Parathyroid adenoma (tissue), 2 donors: ENCODE results near the gene BLCAP.

Experiments
- H2AFZ ChIP-seq: fragments of 300-600 bp; sonication (generic); one replicate; pipeline ENCODE4 v1.7.0; 2017; ENCODE audit warnings: antibody characterized with exemption, mild to moderate bottlenecking
- H3K27ac ChIP-seq: fragments of 300-600 bp; sonication (generic); one replicate; pipeline ENCODE4 v1.7.0; 2017
- H3K27me3 ChIP-seq: fragments of 300-600 bp; sonication (generic); one replicate; pipeline ENCODE4 v1.7.0; 2017; ENCODE audit warnings: low read length; ENCODE audit not compliant: control insufficient read depth, insufficient read depth
- H3K36me3 ChIP-seq: fragments of 300-600 bp; sonication (generic); one replicate; pipeline ENCODE4 v1.7.0; 2017; ENCODE audit warnings: low read length; ENCODE audit not compliant: control insufficient read depth, insufficient read depth
- H3K4me1 ChIP-seq: fragments of 300-600 bp; sonication (generic); one replicate; pipeline ENCODE4 v1.7.0; 2017; ENCODE audit warnings: control low read depth
- H3K4me2 ChIP-seq: fragments of 300-600 bp; sonication (generic); one replicate; pipeline ENCODE4 v1.7.0; 2017; ENCODE audit warnings: low read length
- H3K4me3 ChIP-seq: fragments of 300-600 bp; sonication (generic); one replicate; pipeline ENCODE4 v1.7.0; 2017; ENCODE audit warnings: low read depth, low read length
- H3K79me2 ChIP-seq: fragments of 300-600 bp; sonication (generic); one replicate; pipeline ENCODE4 v1.7.0; 2017; ENCODE audit warnings: control low read depth
- H3K9ac ChIP-seq: fragments of 300-600 bp; sonication (generic); one replicate; pipeline ENCODE4 v1.7.0; 2017; ENCODE audit warnings: mild to moderate bottlenecking
- H3K9me3 ChIP-seq: fragments of 300-600 bp; sonication (generic); one replicate; pipeline ENCODE4 v1.7.0; 2017; ENCODE audit warnings: low read length; ENCODE audit not compliant: control insufficient read depth
- TF ChIP-seq, protein P1 (sequence below): fragments of 300-600 bp; sonication (generic); IDR thresholded peaks from one replicate; pipeline ENCODE4 v1.7.0; 2017; ENCODE audit warnings: antibody characterized with exemption, mild to moderate bottlenecking
- donor health status: primary hyperparathyroidism.

Gene BLCAP

DNA sequence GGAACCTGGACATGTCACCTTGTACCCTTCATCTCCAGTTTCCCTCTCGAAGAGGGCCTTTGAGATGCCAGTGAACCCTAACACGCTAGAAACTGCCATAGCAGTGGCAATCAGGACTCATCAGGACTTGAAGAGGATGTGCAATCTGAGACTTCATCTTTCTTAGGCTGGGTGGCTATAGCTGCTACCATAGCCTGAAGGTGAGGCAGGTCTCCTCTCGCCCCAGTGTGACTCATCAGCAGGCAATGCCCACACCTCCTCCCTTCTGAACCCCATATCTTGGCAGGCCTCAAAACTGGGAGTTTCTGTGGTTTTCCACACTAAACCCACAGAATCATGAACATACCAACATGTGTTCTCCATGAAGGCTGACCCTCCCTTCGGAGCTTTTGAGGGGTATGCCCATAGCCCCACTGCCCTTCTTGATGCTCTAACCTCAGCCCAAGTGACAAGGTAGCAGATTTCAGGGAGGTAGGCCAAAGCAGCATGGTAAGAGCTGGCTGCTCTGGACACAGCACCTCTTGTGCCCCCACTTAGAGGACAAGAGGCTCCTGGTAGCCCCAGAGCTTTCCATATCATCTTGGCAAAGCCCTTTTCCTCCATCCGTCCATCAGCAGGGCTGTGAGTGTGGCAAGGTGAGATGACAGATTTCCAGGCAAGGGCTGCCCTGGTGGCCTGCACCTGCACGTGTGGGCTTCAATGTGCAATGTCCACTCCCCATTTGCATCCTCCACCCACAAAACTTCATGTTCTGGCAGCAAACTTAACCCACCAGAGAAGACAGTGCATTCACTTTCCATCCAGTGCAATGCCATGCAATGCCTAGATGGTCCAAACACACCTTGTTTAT, 2.6 kb downstream of the BLCAP start:
- Histone ChIP-seq H3K79me2 (peaks cover 62% of the 10 kb centered on the region), H3K4me2 (no peak overlapping the region), H3K9me3 (no peaks in the 10 kb centered on the region), H3K27me3 (no peaks in the 10 kb centered on the region), H3K27ac (no peak overlapping the region), H3K4me1 (peaks cover 18% of the 10 kb centered on the region), H3K9ac (no peak overlapping the region), H3K36me3 (no peaks in the 10 kb centered on the region), H2AFZ (no peak overlapping the region), H3K4me3 (no peak overlapping the region)
- TF ChIP-seq, protein P1, sequence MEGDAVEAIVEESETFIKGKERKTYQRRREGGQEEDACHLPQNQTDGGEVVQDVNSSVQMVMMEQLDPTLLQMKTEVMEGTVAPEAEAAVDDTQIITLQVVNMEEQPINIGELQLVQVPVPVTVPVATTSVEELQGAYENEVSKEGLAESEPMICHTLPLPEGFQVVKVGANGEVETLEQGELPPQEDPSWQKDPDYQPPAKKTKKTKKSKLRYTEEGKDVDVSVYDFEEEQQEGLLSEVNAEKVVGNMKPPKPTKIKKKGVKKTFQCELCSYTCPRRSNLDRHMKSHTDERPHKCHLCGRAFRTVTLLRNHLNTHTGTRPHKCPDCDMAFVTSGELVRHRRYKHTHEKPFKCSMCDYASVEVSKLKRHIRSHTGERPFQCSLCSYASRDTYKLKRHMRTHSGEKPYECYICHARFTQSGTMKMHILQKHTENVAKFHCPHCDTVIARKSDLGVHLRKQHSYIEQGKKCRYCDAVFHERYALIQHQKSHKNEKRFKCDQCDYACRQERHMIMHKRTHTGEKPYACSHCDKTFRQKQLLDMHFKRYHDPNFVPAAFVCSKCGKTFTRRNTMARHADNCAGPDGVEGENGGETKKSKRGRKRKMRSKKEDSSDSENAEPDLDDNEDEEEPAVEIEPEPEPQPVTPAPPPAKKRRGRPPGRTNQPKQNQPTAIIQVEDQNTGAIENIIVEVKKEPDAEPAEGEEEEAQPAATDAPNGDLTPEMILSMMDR = no peak

DNA sequence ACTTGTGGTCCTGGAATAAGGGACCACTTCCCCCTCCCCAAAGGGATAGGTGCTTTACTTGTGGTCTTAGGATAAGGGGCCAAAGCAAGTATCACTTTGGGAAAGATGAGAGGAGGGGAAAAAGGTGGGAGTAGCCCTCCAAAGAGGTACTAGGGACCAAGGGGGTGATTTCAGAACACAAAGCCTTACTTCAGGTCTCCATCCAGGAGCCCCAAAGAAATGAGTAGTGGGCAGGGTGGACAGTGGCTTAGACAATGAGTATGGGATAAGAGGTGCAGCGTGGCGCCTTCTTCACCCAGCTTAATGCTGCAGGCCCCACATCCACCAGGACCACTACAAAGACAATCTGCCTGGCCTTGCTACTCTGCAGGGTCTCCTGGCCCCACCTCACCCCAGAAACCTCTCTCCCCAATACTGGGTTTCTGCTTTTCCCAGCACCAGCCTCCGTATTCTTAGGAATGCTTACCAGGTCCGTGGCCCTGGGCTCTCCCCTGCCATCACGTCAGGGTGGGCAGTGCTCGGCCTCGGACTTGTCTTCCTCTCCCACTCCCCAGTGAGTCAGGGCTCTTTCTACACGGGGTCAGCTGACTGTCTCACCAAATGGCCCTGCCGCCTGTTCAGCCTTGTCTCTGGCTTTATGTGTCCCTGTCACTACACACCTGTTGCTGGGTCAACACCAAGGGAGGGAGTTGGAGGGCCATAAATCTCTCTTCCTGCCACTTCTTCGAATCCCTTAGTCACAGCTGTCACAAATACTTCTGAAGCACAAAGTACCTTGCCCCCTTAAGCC, 3.6 kb downstream of the BLCAP start:
- Histone ChIP-seq H3K4me3 (no peak overlapping the region), H3K79me2 (peaks cover 65% of the 10 kb centered on the region), H3K4me2 (no peak overlapping the region), H3K27ac (no peak overlapping the region), H3K4me1 (peaks cover 18% of the 10 kb centered on the region), H3K36me3 (no peaks in the 10 kb centered on the region), H3K9ac (no peak overlapping the region), H2AFZ (no peak overlapping the region), H3K27me3 (no peaks in the 10 kb centered on the region), H3K9me3 (no peaks in the 10 kb centered on the region)
- TF ChIP-seq, protein P1 = no peak

DNA sequence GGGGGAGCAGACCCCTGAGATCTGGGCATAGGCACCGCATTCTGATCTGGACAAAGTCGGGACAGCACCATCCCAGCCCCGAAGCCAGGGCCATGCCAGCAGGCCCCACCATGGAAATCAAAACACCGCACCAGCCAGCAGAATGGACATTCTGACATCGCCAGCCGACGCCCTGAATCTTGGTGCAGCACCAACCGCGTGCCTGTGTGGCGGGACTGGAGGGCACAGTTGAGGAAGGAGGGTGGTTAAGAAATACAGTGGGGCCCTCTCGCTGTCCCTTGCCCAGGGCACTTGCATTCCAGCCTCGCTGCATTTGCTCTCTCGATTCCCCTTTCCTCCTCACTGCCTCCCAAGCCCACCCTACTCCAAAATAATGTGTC, 4.7 kb downstream of the BLCAP start:
- Histone ChIP-seq H3K27me3 (no peaks in the 10 kb centered on the region), H3K4me1 (peaks cover 18% of the 10 kb centered on the region), H3K4me3 (no peak overlapping the region), H3K9me3 (no peaks in the 10 kb centered on the region), H3K36me3 (no peaks in the 10 kb centered on the region), H2AFZ (no peak overlapping the region), H3K4me2 (no peak overlapping the region), H3K79me2 (peaks cover 69% of the 10 kb centered on the region), H3K27ac (no peak overlapping the region), H3K9ac (no peak overlapping the region)
- TF ChIP-seq, protein P1 = no peak

DNA sequence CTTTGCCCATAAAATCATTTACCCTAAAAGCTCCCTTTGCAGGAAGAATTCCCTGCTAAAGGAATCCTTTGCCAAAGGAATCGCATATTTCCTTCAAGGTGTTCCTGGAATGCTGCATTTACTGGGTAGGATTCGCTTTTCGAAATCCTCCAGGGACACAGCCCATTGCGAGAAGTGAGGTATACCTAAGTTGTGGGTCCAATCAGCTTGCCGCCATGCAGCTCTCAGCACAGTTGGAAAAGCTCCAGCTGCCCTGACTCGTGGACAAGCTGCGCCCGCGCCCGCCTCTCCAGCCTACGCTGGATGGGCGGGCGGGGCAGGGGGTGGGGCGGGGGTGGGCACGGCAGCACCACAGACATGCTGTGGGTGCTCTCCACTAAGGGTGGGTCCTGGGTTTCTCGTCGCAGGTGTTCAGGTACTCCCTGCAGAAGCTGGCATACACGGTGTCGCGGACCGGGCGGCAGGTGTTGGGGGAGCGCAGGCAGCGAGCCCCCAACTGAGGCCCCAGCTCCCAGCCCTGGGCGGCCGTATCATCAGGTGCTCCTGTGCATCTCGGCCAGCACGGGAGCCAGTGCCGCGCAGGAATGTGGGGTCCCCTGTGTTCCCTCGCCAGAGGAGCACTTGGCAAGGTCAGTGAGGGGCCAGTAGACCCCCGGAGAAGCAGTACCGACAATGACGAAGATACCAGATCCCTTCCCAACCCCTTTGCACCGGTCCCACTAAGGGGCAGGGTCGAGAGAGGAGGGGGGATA, 5.2 kb downstream of the BLCAP start:
- Histone ChIP-seq H3K36me3 (no peaks in the 10 kb centered on the region), H3K4me3 (no peak overlapping the region), H3K27ac (no peak overlapping the region)

More for the DNA sequence above, 5.2 kb downstream of the BLCAP start:
- H3K4me1 ChIP-seq = peaks cover 18% of the 10 kb centered on the region
- H3K9me3 ChIP-seq = no peaks in the 10 kb centered on the region
- TF ChIP-seq, protein P1 = no peak
- H3K27me3 ChIP-seq = no peaks in the 10 kb centered on the region
- no peak overlapping the region for H3K9ac ChIP-seq
- no peak overlapping the region for H3K4me2 ChIP-seq
- peaks cover 71% of the 10 kb centered on the region for H3K79me2 ChIP-seq
- H2AFZ ChIP-seq = no peak overlapping the region
